Natural killer cell treated with Interleukin-12 subunit alpha and Interleukin-12 subunit beta and Interleukin-15 and Interleukin-18, amount 100 ng/mL, for 72 hours (primary cell): ENCODE data around the gene GRIN3B. TPM values are rescaled to one million over a fixed set of nuclear protein-coding genes. Genes with fewer than 3 reads are reported as not detected.

ENCODE experiments used
- ATAC-seq, 2 donors: fragments of 150-1000 bp; cut with Tn5 transposase in 1 of 2; sonication (Bioruptor Pico), chemical (Tn5 transposase) in 1 of 2; 2 replicates each; pipeline ENCODE4 v1.10.0; 2021
- DNase-seq: peaks from one replicate; pipeline ENCODE4 v3.0.0; 2022; ENCODE audit warnings: low spot score
- H3K27ac Mint-ChIP-seq, 2 donors: 1 replicate in 1 of 2; 2 replicates in 1 of 2; pipeline ENCODE4 v1.8.0; 2022; ENCODE audit warnings: mixed read lengths in 2 of 2, mild to moderate bottlenecking in 1 of 2, moderate library complexity in 1 of 2
- H3K27me3 Mint-ChIP-seq, 2 donors: 1 replicate in 1 of 2; 2 replicates in 1 of 2; pipeline ENCODE4 v1.8.0; 2022; ENCODE audit warnings: mixed read lengths in 2 of 2
- H3K36me3 Mint-ChIP-seq: one replicate; pipeline ENCODE4 v1.8.0; 2022; ENCODE audit warnings: mixed read lengths
- H3K4me1 Mint-ChIP-seq, 2 donors: 1 replicate in 1 of 2; 2 replicates in 1 of 2; pipeline ENCODE4 v1.8.0; 2022; ENCODE audit warnings: low read depth in 2 of 2, mixed read lengths in 2 of 2, mild to moderate bottlenecking in 1 of 2
- H3K4me3 Mint-ChIP-seq: one replicate; pipeline ENCODE4 v1.8.0; 2022; ENCODE audit warnings: mixed read lengths
- H3K9me3 Mint-ChIP-seq: 2 replicates; pipeline ENCODE4 v1.8.0; 2022; ENCODE audit warnings: mixed read lengths
- total RNA-seq, 2 donors: library from RNA; stranded (reverse); gene quantifications; one replicate each; pipeline ENCODE4 v1.2.3, GENCODE V29; 2022

GRIN3B gene
- total RNA-seq, 2 donors from 2014 or later, result not detected

DNA sequence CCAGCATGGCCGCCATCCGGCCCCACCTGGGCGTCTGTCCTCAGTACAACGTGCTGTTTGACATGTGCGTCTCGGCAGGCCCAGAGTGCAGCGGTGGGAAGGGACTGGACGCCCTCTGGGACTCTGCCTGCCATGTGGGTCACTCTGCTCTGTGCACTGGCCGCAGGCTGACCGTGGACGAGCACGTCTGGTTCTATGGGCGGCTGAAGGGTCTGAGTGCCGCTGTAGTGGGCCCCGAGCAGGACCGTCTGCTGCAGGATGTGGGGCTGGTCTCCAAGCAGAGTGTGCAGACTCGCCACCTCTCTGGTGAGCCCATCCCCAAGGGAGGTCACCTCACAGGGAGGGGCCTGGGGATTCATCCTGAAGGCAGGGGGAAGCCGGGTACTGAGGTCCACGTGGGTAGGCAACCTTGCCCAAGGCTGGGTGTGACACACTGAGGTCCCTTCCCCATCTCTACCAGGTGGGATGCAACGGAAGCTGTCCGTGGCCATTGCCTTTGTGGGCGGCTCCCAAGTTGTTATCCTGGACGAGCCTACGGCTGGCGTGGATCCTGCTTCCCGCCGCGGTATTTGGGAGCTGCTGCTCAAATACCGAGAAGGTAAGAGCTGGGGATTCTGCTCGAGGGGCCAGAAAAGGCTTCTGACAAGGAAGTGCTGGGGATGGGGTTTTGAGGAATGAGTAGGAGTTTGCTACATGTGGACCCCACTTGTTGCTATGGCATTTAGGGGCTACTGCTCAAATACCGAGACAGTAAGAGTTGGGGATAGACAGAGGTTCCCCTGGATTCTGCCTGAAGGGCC lies 51.0 kb downstream of the GRIN3B start:
- DNase-seq, result no peak

GRCh38 chr19:1051791-1052190 lies 51.6 kb downstream of the GRIN3B start:
- no peak overlapping the region for H3K27ac Mint-ChIP-seq
- no peaks in the 10 kb centered on the region for H3K9me3 Mint-ChIP-seq
- peaks cover 0 to 6% of the 10 kb centered on the region in 2 donors for H3K4me1 Mint-ChIP-seq

More for the DNA sequence above, 51.0 kb downstream of the GRIN3B start:
- Mint-ChIP-seq H3K9me3 (no peaks in the 10 kb centered on the region), H3K36me3 (no peaks in the 10 kb centered on the region), H3K27me3 (no peaks in the 10 kb centered on the region), H3K4me1 (peaks cover 0 to 3% of the 10 kb centered on the region in 2 donors), H3K4me3 (no peak overlapping the region), H3K27ac (no peak overlapping the region)
- no peak for ATAC-seq

GRCh38 chr19:1052349-1052975 lies 52.2 kb downstream of the GRIN3B start:
- no peaks in the 10 kb centered on the region for H3K27me3 Mint-ChIP-seq
- no peaks in the 10 kb centered on the region for H3K9me3 Mint-ChIP-seq
- H3K4me3 Mint-ChIP-seq, result no peak overlapping the region
- H3K4me1 Mint-ChIP-seq, result peaks cover 3 to 10% of the 10 kb centered on the region in 2 donors
- DNase-seq, result no peak
- no peak overlapping the region for H3K27ac Mint-ChIP-seq
- ATAC-seq, result no peak
- no peaks in the 10 kb centered on the region for H3K36me3 Mint-ChIP-seq

More at GRCh38 chr19:1051791-1052190, 51.6 kb downstream of the GRIN3B start:
- Mint-ChIP-seq H3K36me3 (no peaks in the 10 kb centered on the region), H3K4me3 (no peak overlapping the region), H3K27me3 (no peaks in the 10 kb centered on the region)
- ATAC-seq (no peak), DNase-seq (no peak)

- Mint-ChIP-seq H3K4me3 (no peak overlapping the region), H3K27me3 (no peaks in the 10 kb centered on the region), H3K27ac (no peak overlapping the region), H3K36me3 (no peaks in the 10 kb centered on the region), H3K9me3 (no peaks in the 10 kb centered on the region), H3K4me1 (peaks cover 10 to 11% of the 10 kb centered on the region in 2 donors)
- ATAC-seq (peak in 1 of 2 donors; percentile 21), DNase-seq (no peak)
Observed at GRCh38 chr19:1053176-1054101, 53.2 kb downstream of the GRIN3B start.

DNA sequence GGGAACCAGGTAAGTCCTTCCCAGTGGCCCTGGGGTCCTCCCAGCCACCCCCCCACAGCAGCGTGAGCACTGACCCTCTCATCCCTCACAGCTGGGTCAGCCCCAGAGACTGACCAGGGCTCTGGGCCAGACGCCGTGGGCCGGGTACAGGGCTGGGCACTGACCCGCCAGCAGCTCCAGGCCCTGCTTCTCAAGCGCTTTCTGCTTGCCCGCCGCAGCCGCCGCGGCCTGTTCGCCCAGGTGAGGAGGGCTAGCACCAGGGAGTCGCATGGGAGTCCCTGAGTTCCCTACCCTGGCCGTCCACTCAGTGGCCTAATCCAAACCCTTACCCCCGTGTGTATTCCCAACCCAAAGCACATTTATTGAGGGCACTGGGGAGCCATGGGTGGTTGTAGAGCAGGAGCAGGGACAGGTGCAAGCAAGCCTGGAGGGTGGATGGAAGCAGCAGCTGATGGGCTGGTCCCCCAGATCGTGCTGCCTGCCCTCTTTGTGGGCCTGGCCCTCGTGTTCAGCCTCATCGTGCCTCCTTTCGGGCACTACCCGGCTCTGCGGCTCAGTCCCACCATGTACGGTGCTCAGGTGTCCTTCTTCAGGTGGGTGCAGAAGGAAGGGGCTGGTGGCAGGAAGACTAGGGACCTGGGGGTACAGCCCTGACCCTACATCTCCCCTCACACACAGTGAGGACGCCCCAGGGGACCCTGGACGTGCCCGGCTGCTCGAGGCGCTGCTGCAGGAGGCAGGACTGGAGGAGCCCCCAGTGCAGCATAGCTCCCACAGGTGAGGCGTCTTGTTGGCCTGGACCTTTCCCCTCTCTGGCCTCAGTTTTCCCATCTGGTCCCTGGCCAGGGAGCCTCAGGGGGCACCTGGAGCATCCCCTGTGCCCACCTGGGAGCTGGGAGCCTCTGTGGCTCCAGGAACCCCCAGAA lies 54.1 kb downstream of the GRIN3B start:
- Mint-ChIP-seq H3K4me1 (peaks cover 10 to 11% of the 10 kb centered on the region in 2 donors), H3K4me3 (no peak overlapping the region), H3K27me3 (no peaks in the 10 kb centered on the region), H3K27ac (no peak overlapping the region), H3K36me3 (no peaks in the 10 kb centered on the region), H3K9me3 (no peaks in the 10 kb centered on the region)
- DNase-seq, result no peak
- no peak for ATAC-seq

DNA sequence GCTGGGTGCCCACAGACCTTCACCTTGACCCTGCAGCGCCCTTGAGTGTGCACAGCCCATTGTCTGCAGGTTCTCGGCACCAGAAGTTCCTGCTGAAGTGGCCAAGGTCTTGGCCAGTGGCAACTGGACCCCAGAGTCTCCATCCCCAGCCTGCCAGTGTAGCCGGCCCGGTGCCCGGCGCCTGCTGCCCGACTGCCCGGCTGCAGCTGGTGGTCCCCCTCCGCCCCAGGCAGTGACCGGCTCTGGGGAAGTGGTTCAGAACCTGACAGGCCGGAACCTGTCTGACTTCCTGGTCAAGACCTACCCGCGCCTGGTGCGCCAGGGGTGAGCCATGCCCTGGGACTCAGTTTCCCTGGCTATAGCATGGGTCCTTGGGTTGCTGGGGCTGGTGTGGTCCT lies 54.8 kb downstream of the GRIN3B start:
- Mint-ChIP-seq H3K4me1 (peaks cover 10 to 11% of the 10 kb centered on the region in 2 donors), H3K27ac (no peak overlapping the region), H3K36me3 (no peaks in the 10 kb centered on the region), H3K27me3 (no peaks in the 10 kb centered on the region), H3K9me3 (no peaks in the 10 kb centered on the region), H3K4me3 (no peak overlapping the region)
- ATAC-seq, result no peak
- DNase-seq, result no peak

DNA sequence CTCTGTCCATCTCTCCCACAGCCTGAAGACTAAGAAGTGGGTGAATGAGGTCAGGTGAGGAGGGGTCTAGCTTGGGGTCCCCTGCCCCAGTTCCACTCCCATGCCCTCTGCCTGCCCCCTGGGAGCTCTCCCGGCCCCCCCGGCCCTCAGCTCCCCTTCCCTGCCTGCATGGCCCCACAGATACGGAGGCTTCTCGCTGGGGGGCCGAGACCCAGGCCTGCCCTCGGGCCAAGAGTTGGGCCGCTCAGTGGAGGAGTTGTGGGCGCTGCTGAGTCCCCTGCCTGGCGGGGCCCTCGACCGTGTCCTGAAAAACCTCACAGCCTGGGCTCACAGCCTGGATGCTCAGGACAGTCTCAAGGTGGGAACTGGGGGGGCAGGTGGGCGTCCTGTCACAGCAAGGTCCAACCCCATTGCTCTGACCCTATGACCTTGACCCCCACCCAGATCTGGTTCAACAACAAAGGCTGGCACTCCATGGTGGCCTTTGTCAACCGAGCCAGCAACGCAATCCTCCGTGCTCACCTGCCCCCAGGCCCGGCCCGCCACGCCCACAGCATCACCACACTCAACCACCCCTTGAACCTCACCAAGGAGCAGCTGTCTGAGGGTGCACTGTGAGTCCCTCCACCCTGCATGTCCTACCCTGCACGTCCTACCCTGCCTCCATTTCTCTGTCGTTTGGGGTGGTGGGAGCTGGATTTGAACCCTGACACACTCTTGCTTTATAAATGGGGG lies 55.8 kb downstream of the GRIN3B start:
- Mint-ChIP-seq H3K4me1 (peaks cover 10 to 11% of the 10 kb centered on the region in 2 donors), H3K27ac (peak overlapping the region in 1 of 2 donors; percentile 4), H3K4me3 (no peak overlapping the region), H3K9me3 (no peaks in the 10 kb centered on the region), H3K27me3 (no peaks in the 10 kb centered on the region), H3K36me3 (no peaks in the 10 kb centered on the region)
- ATAC-seq (no peak), DNase-seq (no peak)

DNA sequence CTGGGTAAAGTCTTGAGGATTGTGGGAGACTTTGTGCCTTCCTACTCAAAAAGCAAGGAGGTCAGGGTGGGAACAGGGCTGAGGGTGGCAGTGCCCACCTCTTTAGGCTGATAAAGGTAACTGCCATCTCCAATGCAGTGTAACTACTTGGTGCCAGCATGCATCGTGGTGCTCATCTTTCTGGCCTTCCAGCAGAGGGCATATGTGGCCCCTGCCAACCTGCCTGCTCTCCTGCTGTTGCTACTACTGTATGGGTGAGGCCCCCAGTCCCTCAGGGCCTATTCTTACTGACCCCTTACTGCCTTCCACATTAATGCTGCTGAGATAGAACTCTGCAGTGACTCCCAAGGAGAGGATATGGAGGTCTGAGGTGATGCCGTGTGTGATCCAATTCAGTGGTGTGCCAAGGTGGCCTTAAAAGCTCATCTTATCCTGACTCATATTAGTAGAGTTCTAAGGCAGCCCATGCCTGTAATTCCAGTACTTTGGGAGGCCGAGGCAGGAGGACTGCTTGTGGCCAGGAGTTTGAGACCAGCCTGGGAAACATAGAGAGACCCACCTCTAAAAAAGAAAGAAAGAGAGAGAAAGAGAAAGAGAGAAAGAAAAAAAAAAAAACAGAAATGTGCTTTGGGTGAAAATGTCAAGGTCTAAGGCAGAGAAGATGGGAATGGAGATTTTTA lies 57.1 kb downstream of the GRIN3B start:
- H3K4me3 Mint-ChIP-seq, result no peak overlapping the region
- ATAC-seq, result peak; percentile 53 to 59
- H3K9me3 Mint-ChIP-seq, result no peaks in the 10 kb centered on the region
- peaks cover 10 to 12% of the 10 kb centered on the region in 2 donors for H3K4me1 Mint-ChIP-seq
- no peaks in the 10 kb centered on the region for H3K36me3 Mint-ChIP-seq
- no peaks in the 10 kb centered on the region for H3K27me3 Mint-ChIP-seq
- peak overlapping the region; percentile 38 to 58 for H3K27ac Mint-ChIP-seq
- DNase-seq, result no peak

- Mint-ChIP-seq H3K27ac (no peak overlapping the region), H3K4me1 (peaks cover 10 to 11% of the 10 kb centered on the region in 2 donors), H3K27me3 (no peaks in the 10 kb centered on the region), H3K4me3 (no peak overlapping the region), H3K9me3 (no peaks in the 10 kb centered on the region), H3K36me3 (no peaks in the 10 kb centered on the region)
- DNase-seq (no peak), ATAC-seq (no peak)
Observed at GRCh38 chr19:1058112-1058511, 57.9 kb downstream of the GRIN3B start.
